DND-41 (cell line): ENCODE measurements around the gene LIX1L.

Source experiments
- ATAC-seq: fragments of 200-7000 bp; cut with Tn5 transposase; 3 replicates; pipeline ENCODE4 v1.9.1; 2021; ENCODE audit warnings: low read depth; ENCODE audit not compliant: insufficient read depth
- DNase-seq: peaks from one replicate; pipeline ENCODE4 v3.0.0-alpha.2; 2020
- H2AFZ ChIP-seq: 2 replicates; pipeline ENCODE4 v1.6.0; 2012; ENCODE audit warnings: low read depth, low read length
- H3K27ac ChIP-seq: 2 replicates; pipeline ENCODE4 v1.5.1; 2012; ENCODE audit warnings: low read length, inconsistent platforms
- H3K27me3 ChIP-seq: fragments of 200-600 bp; sonication (generic); 2 replicates; pipeline ENCODE4 v1.6.0; 2012; ENCODE audit warnings: low read length, mild to moderate bottlenecking, inconsistent platforms; ENCODE audit not compliant: insufficient read depth, poor library complexity
- H3K36me3 ChIP-seq: 2 replicates; pipeline ENCODE4 v1.5.1; 2012; ENCODE audit warnings: low read length, inconsistent platforms; ENCODE audit not compliant: insufficient read depth
- H3K4me1 ChIP-seq: 2 replicates; pipeline ENCODE4 v1.5.1; 2012; ENCODE audit warnings: mild to moderate bottlenecking, low read length; ENCODE audit not compliant: insufficient read depth
- H3K4me2 ChIP-seq: 2 replicates; pipeline ENCODE4 v1.6.0; 2012; ENCODE audit warnings: mild to moderate bottlenecking, moderate library complexity, low read length, inconsistent platforms; ENCODE audit not compliant: insufficient read depth
- H3K4me3 ChIP-seq, 2 experiments: fragments of 200-600 bp in 1 of 2; shearing (Covaris generic) in 1 of 2; 2 replicates each; pipeline ENCODE4 v1.5.1; 2012 to 2016; ENCODE audit warnings: inconsistent platforms in 2 of 2, low read length in 2 of 2, mild to moderate bottlenecking in 2 of 2, low read depth in 1 of 2, moderate library complexity in 1 of 2
- H3K79me2 ChIP-seq: 2 replicates; pipeline ENCODE4 v1.6.0; 2012; ENCODE audit warnings: low read length, inconsistent platforms; ENCODE audit not compliant: insufficient read depth
- H3K9ac ChIP-seq: 2 replicates; pipeline ENCODE4 v1.6.0; 2012; ENCODE audit warnings: low read depth, mild to moderate bottlenecking, inconsistent platforms, low read length, moderate library complexity
- H3K9me3 ChIP-seq: 2 replicates; pipeline ENCODE4 v1.5.1; 2012; ENCODE audit warnings: low read length, moderate library complexity, mild to moderate bottlenecking, inconsistent platforms; ENCODE audit not compliant: insufficient read depth, severe bottlenecking
- H4K20me1 ChIP-seq: 2 replicates; pipeline ENCODE4 v1.6.0; 2012; ENCODE audit warnings: low read length; ENCODE audit not compliant: insufficient read depth
- CTCF ChIP-seq: IDR thresholded peaks from 2 replicates; pipeline ENCODE4 v1.5.1; 2012; ENCODE audit warnings: borderline replicate concordance, low read length, moderate library complexity, mild to moderate bottlenecking; ENCODE audit not compliant: poor library complexity, severe bottlenecking; ENCODE audit errors: extremely low read depth
- EZH2 ChIP-seq: IDR thresholded peaks from 3 replicates; pipeline ENCODE4 v1.6.1; 2012; ENCODE audit warnings: borderline replicate concordance, low read depth, mild to moderate bottlenecking, moderate library complexity, low read length, inconsistent platforms; ENCODE audit not compliant: severe bottlenecking

Gene LIX1L

GRCh38 chr1:145995964-145996432 is 38.2 kb upstream of the LIX1L start:
- peak overlapping the region; percentile 84 for H2AFZ ChIP-seq

GRCh38 chr1:145995148-145995881 is 37.5 kb upstream of the LIX1L start:
- DNase-seq (no peak), ATAC-seq (no peak)
- H3K4me2 ChIP-seq = peak overlapping the region; percentile 97
- no peaks in the 10 kb centered on the region for H4K20me1 ChIP-seq
- H3K9me3 ChIP-seq = no peaks in the 10 kb centered on the region
- peak overlapping the region; percentile 73 for H3K9ac ChIP-seq
- H3K79me2 ChIP-seq = peaks cover 18% of the 10 kb centered on the region
- H3K4me3 ChIP-seq = peak overlapping the region; percentile 75 to 84
- peak overlapping the region; percentile 97 for H3K27ac ChIP-seq
- H3K36me3 ChIP-seq = peaks cover 18% of the 10 kb centered on the region
- H3K4me1 ChIP-seq = peaks cover 61% of the 10 kb centered on the region
- TF ChIP-seq EZH2 = no peak
- no peak for TF ChIP-seq CTCF
- no peaks in the 10 kb centered on the region for H3K27me3 ChIP-seq
- H2AFZ ChIP-seq = peak overlapping the region; percentile 84

More at GRCh38 chr1:145995964-145996432, 38.2 kb upstream of the LIX1L start:
- no peak for TF ChIP-seq EZH2
- TF ChIP-seq CTCF = no peak
- H3K9me3 ChIP-seq = no peaks in the 10 kb centered on the region
- H3K36me3 ChIP-seq = peaks cover 18% of the 10 kb centered on the region
- H3K27ac ChIP-seq = peak overlapping the region; percentile 97
- DNase-seq = peak; percentile 19
- H3K4me2 ChIP-seq = peak overlapping the region; percentile 97
- no peaks in the 10 kb centered on the region for H3K27me3 ChIP-seq
- no peaks in the 10 kb centered on the region for H4K20me1 ChIP-seq
- no peak for ATAC-seq
- H3K4me1 ChIP-seq = peaks cover 61% of the 10 kb centered on the region
- peaks cover 18% of the 10 kb centered on the region for H3K79me2 ChIP-seq
- peak overlapping the region; percentile 75 to 84 for H3K4me3 ChIP-seq
- H3K9ac ChIP-seq = peak overlapping the region; percentile 73

- no peak overlapping the region for H3K27ac ChIP-seq
- H3K4me2 ChIP-seq = peak overlapping the region; percentile 97
- peak overlapping the region in 1 of 2 experiments; percentile 84; a peak in 2 of 4 replicates for H3K4me3 ChIP-seq
- peak overlapping the region; percentile 73 for H3K9ac ChIP-seq
- peaks cover 18% of the 10 kb centered on the region for H3K36me3 ChIP-seq
- no peaks in the 10 kb centered on the region for H4K20me1 ChIP-seq
- H3K9me3 ChIP-seq = no peaks in the 10 kb centered on the region
- peaks cover 18% of the 10 kb centered on the region for H3K79me2 ChIP-seq
- DNase-seq (no peak), ATAC-seq (no peak)
- no peak for TF ChIP-seq EZH2
- no peak for TF ChIP-seq CTCF
- H3K27me3 ChIP-seq = no peaks in the 10 kb centered on the region
- no peak overlapping the region for H2AFZ ChIP-seq
- peaks cover 53% of the 10 kb centered on the region for H3K4me1 ChIP-seq
Observed at GRCh38 chr1:145994391-145995120, 36.7 kb upstream of the LIX1L start.
